Large intestine (tissue), 3 donors: Measurements from ENCODE around the gene CCDC50. TPM values are rescaled to one million over a fixed set of nuclear protein-coding genes. Genes with fewer than 3 reads are reported as not detected.

ENCODE experiments used
- DNase-seq, 2 donors: peaks; one replicate each; pipeline versions ENCODE4 v3.0.0 to v3.0.0-alpha.2; 2013
- H3K27ac ChIP-seq: one replicate; pipeline ENCODE4 v1.5.1; 2013; ENCODE audit warnings: low read length
- H3K27me3 ChIP-seq: 2 replicates; pipeline ENCODE4 v1.6.1; 2013; ENCODE audit warnings: low read length; ENCODE audit not compliant: control insufficient read depth, insufficient read depth
- H3K36me3 ChIP-seq: 2 replicates; pipeline ENCODE4 v1.6.1; 2013; ENCODE audit warnings: low read length; ENCODE audit not compliant: control insufficient read depth, insufficient read depth
- H3K4me1 ChIP-seq: one replicate; pipeline ENCODE4 v1.6.1; 2013; ENCODE audit warnings: low read length; ENCODE audit not compliant: control insufficient read depth, insufficient read depth
- H3K4me3 ChIP-seq: one replicate; pipeline ENCODE4 v1.5.1; 2013; ENCODE audit warnings: low read length
- H3K9me3 ChIP-seq: one replicate; pipeline ENCODE4 v1.6.1; 2013; ENCODE audit warnings: mild to moderate bottlenecking, low read depth, low read length, moderate library complexity; ENCODE audit not compliant: control insufficient read depth
- WGBS: methylation state at CpG from one replicate; pipeline ENCODE4 v1.1.5; 2013; ENCODE audit warnings: low lambda C conversion rate; ENCODE audit not compliant: insufficient coverage; 5-methylcytosine and 5-hydroxymethylcytosine counted together
- polyA plus RNA-seq: library from polyadenylated mRNA; unstranded; fragments of 120-200 nt; gene quantifications from one replicate; pipeline ENCODE4 v1.2.1, GENCODE V29; 2013

CCDC50 gene
- polyA plus RNA-seq, 1 donor, result 82.1 TPM

DNA sequence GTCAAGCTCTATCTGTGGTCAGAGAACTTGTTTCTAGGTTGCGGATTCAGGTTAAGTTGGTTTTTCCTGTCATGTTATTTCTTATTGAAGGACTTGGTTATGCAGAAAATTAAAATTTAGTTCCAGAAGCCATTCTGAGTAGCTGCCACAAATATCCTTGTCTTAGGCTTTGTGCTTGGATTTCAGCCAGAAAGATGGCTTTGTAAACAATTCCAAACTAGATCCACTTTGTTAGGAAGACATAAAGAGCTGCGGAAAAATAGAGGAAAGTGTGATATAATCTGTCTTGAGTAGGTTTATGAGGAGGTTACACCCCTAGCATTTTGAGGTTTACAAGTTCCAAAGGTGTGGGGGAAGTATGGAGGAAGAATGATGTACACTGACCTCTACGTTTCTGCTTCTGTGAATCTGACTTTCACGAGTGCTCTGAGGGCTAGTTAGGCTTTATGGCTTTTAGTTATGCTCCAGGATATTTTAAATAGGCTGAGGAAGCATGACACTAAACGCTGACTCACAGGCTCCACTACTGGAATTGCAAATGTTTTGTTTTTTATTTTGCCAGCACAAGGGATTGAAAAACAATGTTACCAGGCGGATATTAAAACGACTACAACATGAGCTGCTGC is 47.4 kb downstream of the CCDC50 start:
- Histone ChIP-seq H3K27me3 (no peaks in the 10 kb centered on the region), H3K4me1 (no peaks in the 10 kb centered on the region), H3K4me3 (no peak overlapping the region), H3K9me3 (no peaks in the 10 kb centered on the region), H3K27ac (no peak overlapping the region), H3K36me3 (peaks cover 25% of the 10 kb centered on the region)
- no peak for DNase-seq
- WGBS, result 92% methylated on average over 2 of the region's 7 CpGs

DNA sequence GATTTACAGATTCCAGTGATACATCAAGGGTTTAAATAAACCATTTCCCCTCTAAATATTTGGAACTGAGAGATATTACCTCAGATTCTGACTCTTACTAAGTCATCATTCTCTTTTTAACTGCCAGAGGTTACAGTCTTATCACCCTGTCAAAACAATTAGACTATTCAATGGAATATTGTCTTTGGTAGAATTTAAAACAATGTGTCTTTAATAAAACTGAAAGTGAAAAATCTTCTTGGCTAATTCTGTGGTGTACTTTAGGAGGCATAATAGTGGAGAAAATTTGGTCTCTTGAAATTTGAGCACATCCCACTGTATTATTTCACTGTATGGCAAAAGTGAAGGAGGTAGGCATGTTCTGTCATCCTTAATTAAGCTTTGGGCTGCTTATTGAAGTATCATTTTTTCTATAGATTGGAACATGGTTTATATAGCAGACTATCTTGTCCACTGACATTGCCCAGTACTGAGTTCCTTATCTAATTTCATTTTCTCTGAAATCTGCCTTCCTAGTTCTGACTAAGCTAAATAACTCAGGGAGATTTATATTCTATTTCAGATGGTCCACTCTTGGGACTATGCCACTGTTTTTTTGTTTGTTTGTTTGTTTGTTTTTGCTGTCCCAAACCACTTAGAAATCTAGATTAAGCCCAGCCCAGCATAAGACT is 49.1 kb downstream of the CCDC50 start:
- no peak overlapping the region for H3K4me3 ChIP-seq
- no peaks in the 10 kb centered on the region for H3K27me3 ChIP-seq
- no peak overlapping the region for H3K27ac ChIP-seq
- peaks cover 35% of the 10 kb centered on the region for H3K36me3 ChIP-seq
- no peak for DNase-seq
- no peaks in the 10 kb centered on the region for H3K4me1 ChIP-seq
- no peaks in the 10 kb centered on the region for H3K9me3 ChIP-seq

DNA sequence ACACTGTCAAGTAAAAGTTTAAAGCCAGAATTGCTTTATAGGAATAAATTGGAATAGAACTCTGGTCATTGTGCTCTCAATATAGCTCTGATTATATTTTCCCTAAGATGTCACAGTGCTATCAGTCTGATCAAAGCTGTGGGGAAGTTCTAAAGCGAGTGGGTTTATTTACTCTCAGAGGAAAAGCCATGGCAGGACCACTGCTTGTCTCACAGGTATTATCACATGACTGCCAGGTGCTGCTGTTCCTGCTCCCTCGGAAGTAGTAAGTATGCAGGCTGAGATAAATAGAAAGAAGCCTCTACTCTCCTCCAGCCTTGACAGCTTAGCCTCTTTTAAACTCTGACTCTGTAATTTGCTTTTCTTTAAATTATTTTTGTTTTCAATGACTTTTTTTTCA is 50.3 kb downstream of the CCDC50 start:
- peak; percentile 8 to 13 for DNase-seq
- H3K4me1 ChIP-seq, result no peaks in the 10 kb centered on the region
- H3K27ac ChIP-seq, result no peak overlapping the region
- H3K36me3 ChIP-seq, result peaks cover 35% of the 10 kb centered on the region
- H3K27me3 ChIP-seq, result no peaks in the 10 kb centered on the region
- no peak overlapping the region for H3K4me3 ChIP-seq
- no peaks in the 10 kb centered on the region for H3K9me3 ChIP-seq
- WGBS, result no CpG with 5 or more reads among the region's 2 CpGs

DNA sequence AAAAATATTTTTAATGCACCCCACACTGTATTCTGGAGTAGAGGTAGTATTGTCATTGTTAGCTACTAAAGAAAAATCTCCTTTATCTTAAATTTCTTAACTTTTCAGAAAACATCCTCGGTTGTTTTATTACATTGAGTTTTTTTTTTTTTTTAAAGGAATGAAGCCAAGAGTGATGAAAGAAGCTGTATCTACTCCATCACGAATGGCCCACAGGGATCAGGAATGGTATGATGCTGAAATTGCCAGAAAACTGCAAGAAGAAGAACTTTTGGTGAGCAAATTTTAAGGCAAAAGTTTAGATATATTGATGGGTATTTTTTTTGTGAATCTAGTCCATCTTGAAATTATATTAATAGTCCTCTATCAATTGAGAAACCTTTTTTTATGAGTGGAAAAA is 50.8 kb downstream of the CCDC50 start:
- WGBS, result 17% methylated on average over 1 of the region's 2 CpGs
- Histone ChIP-seq H3K4me1 (no peaks in the 10 kb centered on the region), H3K27me3 (no peaks in the 10 kb centered on the region), H3K9me3 (no peaks in the 10 kb centered on the region), H3K4me3 (no peak overlapping the region), H3K27ac (no peak overlapping the region), H3K36me3 (peaks cover 31% of the 10 kb centered on the region)
- no peak for DNase-seq

DNA sequence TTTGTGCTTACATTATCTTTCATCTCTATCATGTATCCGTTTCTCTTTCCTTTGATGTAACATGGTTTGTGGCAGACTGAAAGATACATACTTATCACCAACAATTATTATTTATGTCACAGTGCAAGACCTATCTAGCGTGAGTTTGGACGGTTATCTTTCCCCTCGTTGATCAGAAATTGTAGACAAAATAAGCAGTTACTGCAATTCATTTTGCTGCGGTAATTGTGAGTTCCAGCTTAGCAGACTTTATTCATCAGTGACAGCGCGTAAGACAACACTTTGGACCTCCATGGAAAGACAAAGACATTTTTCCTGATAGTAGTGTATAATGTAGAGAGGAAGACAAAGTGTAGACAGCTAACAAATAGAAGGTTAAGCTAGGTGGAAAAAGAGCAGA is 52.1 kb downstream of the CCDC50 start:
- H3K27ac ChIP-seq, result no peak overlapping the region
- no peaks in the 10 kb centered on the region for H3K27me3 ChIP-seq
- no peak for DNase-seq
- H3K36me3 ChIP-seq, result peaks cover 24% of the 10 kb centered on the region
- 86% methylated on average over 4 of the region's 7 CpGs for WGBS
- H3K4me3 ChIP-seq, result no peak overlapping the region
- H3K4me1 ChIP-seq, result no peaks in the 10 kb centered on the region
- no peaks in the 10 kb centered on the region for H3K9me3 ChIP-seq

DNA sequence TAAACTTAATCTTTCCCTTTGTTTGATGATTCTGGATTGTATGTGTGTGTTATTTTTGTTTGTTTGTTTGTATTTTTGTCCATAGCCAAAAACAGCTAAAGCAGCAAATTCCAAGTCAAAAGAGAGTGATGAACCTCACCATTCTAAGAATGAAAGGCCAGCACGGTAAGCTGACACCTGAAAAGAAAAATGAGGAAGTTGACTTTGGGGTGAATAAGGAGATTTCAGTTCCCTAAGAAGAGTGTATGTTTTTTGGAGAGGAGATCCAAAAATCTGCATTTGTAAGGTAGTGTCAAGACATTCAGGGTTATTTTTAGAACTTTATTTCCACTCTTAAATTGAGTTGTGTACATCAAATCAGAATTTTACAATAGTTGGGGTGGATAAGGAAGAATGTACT is 53.5 kb downstream of the CCDC50 start:
- no peaks in the 10 kb centered on the region for H3K27me3 ChIP-seq
- no peaks in the 10 kb centered on the region for H3K4me1 ChIP-seq
- no CpG with 5 or more reads among the region's 1 CpG for WGBS
- peaks cover 23% of the 10 kb centered on the region for H3K36me3 ChIP-seq
- no peak for DNase-seq
- H3K4me3 ChIP-seq, result no peak overlapping the region
- H3K9me3 ChIP-seq, result no peaks in the 10 kb centered on the region
- H3K27ac ChIP-seq, result no peak overlapping the region

DNA sequence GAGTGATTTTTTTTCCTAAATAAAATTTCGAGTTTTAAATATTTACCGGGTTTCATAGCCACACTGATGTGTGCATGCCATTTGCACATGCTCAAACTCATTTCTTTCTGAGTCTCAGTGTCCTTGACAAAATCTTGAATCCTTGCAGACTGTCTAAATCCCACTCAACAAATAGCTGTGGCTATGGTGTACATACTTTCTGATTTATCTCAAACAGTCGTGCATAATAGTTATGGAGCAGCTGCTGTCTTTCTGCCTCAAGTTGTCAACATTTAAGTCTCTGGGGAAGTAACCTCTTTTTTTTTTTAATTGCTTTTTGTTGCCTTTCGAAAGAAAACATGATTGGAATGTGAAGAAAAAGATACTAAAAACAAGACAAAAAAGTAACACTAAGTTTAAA is 53.9 kb downstream of the CCDC50 start:
- peaks cover 23% of the 10 kb centered on the region for H3K36me3 ChIP-seq
- WGBS, result 93% methylated on average over 3 of the region's 4 CpGs
- no peaks in the 10 kb centered on the region for H3K9me3 ChIP-seq
- no peaks in the 10 kb centered on the region for H3K27me3 ChIP-seq
- no peaks in the 10 kb centered on the region for H3K4me1 ChIP-seq
- H3K27ac ChIP-seq, result no peak overlapping the region
- no peak overlapping the region for H3K4me3 ChIP-seq
- DNase-seq, result no peak

DNA sequence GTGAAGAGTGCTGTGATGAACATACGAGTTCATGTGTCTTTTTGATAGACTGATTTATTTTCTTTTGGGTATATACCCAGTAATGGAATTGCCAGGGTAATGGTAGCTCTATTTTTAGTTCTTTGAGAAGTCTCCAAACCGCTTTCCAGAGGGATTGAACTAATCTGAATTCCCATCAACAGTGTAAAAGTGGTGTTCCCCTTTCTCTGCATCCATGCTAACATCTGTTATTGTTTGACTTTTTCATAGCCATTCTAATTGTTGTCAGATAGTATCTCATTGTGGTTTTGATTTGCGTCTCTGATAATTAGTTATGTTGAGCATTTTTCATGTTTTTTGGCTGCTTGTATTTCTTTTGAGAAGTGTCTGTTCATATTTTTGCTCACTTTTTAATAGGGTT is 55.9 kb downstream of the CCDC50 start:
- H3K27ac ChIP-seq, result no peak overlapping the region
- peaks cover 32% of the 10 kb centered on the region for H3K36me3 ChIP-seq
- no peaks in the 10 kb centered on the region for H3K9me3 ChIP-seq
- no peak overlapping the region for H3K4me3 ChIP-seq
- H3K27me3 ChIP-seq, result no peaks in the 10 kb centered on the region
- 86% methylated on average over 1 of the region's 3 CpGs for WGBS
- no peak for DNase-seq
- H3K4me1 ChIP-seq, result no peaks in the 10 kb centered on the region

DNA sequence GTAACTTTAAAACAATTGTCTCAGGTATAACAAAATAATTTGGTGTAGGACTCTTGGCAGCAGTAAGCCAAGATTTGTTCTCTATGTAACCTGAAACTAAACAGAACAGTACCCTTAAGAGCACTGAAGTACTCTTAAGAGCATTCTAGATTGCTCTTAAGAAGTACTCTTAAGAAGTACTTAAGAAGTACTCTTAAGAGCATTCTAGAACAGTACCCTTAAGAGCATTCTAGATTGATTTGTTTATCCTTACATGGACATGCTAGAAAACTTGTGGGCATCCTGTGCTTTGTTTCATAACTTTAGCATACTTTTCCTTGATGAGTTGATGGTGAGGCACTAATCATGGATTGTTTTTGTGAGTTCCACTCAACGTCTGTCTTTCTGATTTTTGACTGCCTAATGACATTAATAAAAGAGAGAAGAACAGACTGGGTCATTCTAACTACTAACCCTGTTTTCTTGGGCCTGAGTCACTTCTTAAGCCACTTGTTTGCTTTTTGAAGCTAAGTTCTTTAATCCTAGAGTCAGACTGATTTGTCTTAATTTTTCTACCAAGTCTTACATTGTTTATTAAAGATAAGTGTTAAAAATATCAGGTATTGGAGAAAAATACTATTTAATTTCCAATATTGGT is 58.4 kb downstream of the CCDC50 start:
- 100% methylated on average over 1 of the region's 1 CpG for WGBS
- Histone ChIP-seq H3K27me3 (no peaks in the 10 kb centered on the region), H3K36me3 (peaks cover 28% of the 10 kb centered on the region)

DNA sequence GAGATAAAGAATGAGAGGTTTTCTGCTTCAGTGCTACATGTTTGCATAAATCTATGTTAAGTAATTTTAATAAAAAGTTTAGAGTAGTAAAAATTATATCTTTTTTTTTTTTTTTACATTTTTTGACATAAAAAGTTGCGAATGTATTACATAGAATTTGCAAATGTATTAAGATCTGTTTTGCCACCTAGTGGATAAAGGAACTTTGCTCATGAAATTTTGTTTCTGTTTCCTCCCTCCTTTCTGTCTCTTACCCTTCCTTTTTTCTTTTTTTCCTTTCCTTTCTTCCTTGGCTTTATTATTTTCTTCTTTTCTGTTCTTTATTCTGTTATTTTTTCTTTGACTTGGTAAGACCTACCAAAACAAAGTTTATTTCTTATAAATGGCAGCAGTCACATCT is 59.6 kb downstream of the CCDC50 start:
- Histone ChIP-seq H3K4me1 (no peaks in the 10 kb centered on the region), H3K27ac (no peak overlapping the region), H3K4me3 (no peak overlapping the region), H3K36me3 (peaks cover 26% of the 10 kb centered on the region), H3K27me3 (no peaks in the 10 kb centered on the region), H3K9me3 (no peaks in the 10 kb centered on the region)
- 83% methylated on average over 1 of the region's 1 CpG for WGBS
- no peak for DNase-seq

More for the DNA sequence above, 58.4 kb downstream of the CCDC50 start:
- no peak overlapping the region for H3K27ac ChIP-seq
- no peaks in the 10 kb centered on the region for H3K4me1 ChIP-seq
- no peak overlapping the region for H3K4me3 ChIP-seq
- DNase-seq, result no peak
- no peaks in the 10 kb centered on the region for H3K9me3 ChIP-seq
